Measurements from ENCODE around the gene PAQR5.
"Not testable (repeated sequence)": the region's sequence is repeated elsewhere in the genome, so short reads cannot be mapped to it uniquely, and the experiment has no call there.

The PAQR5 gene

GRCh38 chr15:69439623-69440022 is 140.9 kb downstream of the PAQR5 start:
- Histone ChIP-seq H3K36me3 (ENCODE audit: insufficient read depth, low read length) (peaks cover 34% of the 10 kb centered on the region), H3K9ac (ENCODE audit: low read depth, low read length) (no peak overlapping the region), H3K9me3 (ENCODE audit: control insufficient read depth, insufficient read depth, low read length) (no peaks in the 10 kb centered on the region), H3K4me1 (ENCODE audit: insufficient read depth, low read length) (no peaks in the 10 kb centered on the region)

DNA sequence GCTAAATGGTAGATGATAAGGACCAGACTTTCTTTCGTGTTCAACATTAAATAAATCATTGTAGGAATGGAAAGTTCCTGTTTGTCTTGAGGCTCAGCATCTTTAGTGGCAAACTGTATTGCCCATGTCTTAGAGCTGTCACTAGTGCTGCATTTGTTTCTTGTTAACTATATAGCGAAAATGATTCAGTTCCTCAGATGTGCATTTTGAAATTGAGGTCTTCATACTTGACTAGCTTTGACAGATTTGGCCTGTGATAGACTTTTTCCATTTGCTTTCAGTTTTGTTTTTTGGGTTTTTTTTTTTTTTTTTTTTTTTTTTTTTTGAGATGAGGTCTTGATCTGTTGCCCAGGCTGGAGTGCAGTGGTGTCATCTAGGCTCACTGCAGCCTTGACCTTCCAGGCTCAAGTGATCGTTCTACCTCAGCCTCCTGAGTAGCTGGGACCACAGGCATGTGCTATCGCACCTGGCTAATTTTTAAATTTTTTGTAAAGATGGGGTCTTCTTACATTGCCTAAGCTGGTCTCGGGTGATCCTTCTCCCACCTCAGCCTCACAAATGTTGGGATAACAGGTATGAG is 144.4 kb downstream of the PAQR5 start:
- Histone ChIP-seq H3K36me3 (ENCODE audit: insufficient read depth, low read length) (peaks cover 48% of the 10 kb centered on the region), H3K4me1 (ENCODE audit: insufficient read depth, low read length) (no peaks in the 10 kb centered on the region), H3K9ac (ENCODE audit: low read depth, low read length) (no peak overlapping the region), H3K9me3 (ENCODE audit: control insufficient read depth, insufficient read depth, low read length) (no peaks in the 10 kb centered on the region)

DNA sequence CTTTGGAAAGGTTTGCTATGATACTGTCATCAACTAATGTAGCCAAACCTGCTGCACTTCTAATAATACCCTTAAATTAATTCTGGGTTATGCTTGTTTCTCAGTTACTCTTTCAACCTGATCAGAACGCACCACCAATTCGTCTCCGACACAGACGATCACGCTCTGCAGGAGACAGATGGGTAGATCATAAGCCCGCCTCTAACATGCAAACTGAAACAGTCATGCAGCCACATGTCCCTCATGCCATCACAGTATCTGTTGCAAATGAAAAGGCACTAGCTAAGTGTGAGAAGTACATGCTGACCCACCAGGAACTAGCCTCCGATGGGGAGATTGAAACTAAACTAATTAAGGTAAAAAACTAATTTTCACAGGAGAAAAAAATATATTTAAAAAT is 146.0 kb downstream of the PAQR5 start:
- Histone ChIP-seq H3K9ac (ENCODE audit: low read depth, low read length) (no peak overlapping the region), H3K36me3 (ENCODE audit: insufficient read depth, low read length) (peaks cover 35% of the 10 kb centered on the region), H3K9me3 (ENCODE audit: control insufficient read depth, insufficient read depth, low read length) (no peaks in the 10 kb centered on the region), H3K4me1 (ENCODE audit: insufficient read depth, low read length) (no peaks in the 10 kb centered on the region)

DNA sequence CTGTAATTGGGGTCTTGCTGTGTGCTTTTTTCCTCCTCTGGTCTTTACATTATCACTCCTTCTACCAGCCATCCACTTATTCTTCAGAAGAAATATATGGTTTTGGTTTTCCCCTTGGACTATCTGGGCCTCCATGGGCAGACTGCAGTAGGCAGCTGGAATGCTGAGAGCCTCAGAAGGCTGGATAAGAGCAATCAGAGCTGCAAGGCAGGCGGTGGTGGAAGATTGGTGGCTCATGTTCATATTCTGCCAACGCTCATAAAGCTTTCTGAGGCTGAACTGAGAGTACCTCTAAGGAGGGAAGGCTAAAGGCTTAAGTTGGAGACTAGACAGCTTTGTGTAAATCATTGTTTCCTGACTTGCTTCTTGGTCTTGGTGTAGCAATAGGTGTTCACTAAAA is 148.2 kb downstream of the PAQR5 start:
- no peaks in the 10 kb centered on the region for H3K4me1 ChIP-seq (ENCODE audit: insufficient read depth, low read length)
- peaks cover 24% of the 10 kb centered on the region for H3K36me3 ChIP-seq (ENCODE audit: insufficient read depth, low read length)
- no peaks in the 10 kb centered on the region for H3K9me3 ChIP-seq (ENCODE audit: control insufficient read depth, insufficient read depth, low read length)
- no peak overlapping the region for H3K9ac ChIP-seq (ENCODE audit: low read depth, low read length)

DNA sequence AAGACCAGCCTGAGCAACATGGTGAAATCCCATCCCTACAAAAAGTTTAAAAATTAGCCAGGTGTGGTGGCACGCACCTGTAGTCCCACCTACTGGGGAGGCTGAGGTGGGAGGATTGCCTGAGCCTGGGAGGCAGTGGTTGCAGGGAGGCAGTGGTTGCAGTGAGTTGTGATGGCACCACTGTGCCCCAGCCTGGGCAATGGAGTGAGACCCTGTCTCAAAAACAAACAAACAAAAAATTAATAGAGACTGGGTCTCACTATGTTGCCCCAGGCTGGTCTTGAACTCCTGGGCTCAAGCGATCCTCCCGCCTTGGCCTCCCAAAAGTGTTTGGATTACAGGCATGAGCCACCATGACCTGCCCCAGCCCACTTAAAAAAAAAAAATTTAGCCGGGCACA is 151.5 kb downstream of the PAQR5 start:
- H3K9ac ChIP-seq (ENCODE audit: low read depth, low read length); H3K4me1 ChIP-seq (ENCODE audit: insufficient read depth, low read length); H3K9me3 ChIP-seq (ENCODE audit: control insufficient read depth, insufficient read depth, low read length): not testable (repeated sequence)
- H3K36me3 ChIP-seq (ENCODE audit: insufficient read depth, low read length) = peaks cover 25% of the 10 kb centered on the region

DNA sequence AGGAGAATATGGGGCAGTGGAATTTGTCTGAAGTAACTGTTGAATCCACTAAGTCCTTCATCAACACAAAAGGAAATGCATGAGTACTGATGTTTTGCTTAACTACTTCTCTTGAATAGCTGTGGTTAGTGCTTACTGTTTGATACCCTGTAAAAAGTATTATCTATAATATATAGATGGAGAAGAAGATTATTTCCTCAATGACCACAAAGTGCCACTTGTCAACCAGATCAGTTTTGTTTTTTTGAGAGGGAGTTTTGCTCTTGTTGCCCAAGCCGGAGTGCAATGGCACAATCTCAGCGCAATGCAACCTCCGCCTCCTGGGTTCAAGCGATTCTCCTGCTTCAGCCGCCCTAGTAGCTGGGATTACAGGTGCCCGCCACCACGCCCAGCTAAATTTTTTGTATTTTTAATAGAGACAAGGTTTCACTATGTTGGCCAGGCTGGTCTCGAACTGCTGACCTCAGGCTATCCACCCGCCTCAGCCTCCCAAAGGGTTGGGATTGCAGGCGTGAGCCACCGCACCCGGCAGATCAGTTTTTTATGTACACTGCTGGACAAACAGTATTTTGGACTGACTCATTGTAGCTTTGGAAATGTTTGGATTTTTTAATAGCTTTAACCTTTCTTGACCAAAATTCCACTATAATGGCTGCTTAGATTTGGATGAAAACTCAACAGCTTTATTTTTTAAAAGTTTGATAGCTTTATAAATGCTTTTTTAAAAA is 152.4 kb downstream of the PAQR5 start:
- Histone ChIP-seq H3K4me1 (ENCODE audit: insufficient read depth, low read length) (peaks cover 5% of the 10 kb centered on the region; the same call in 1 of the 2 replicates), H3K9ac (ENCODE audit: low read depth, low read length) (peak overlapping the region; percentile 92; the same call in 1 of the 2 replicates), H3K36me3 (ENCODE audit: insufficient read depth, low read length) (peaks cover 26% of the 10 kb centered on the region), H3K9me3 (ENCODE audit: control insufficient read depth, insufficient read depth, low read length) (no peaks in the 10 kb centered on the region)

- no peaks in the 10 kb centered on the region for H3K9me3 ChIP-seq (ENCODE audit: control insufficient read depth, insufficient read depth, low read length)
- H3K36me3 ChIP-seq (ENCODE audit: insufficient read depth, low read length) = peaks cover 25% of the 10 kb centered on the region
These were observed 153.4 kb downstream of the PAQR5 start for GRCh38 chr15:69451951-69452691.

GRCh38 chr15:69452692-69453521 is 154.2 kb downstream of the PAQR5 start, which contains the start of gene RPLP1:
RPLP1 (plus strand) TSS chr15:69452818; CDS start chr15:69452949, 131 bp downstream.
- Histone ChIP-seq H3K9me3 (ENCODE audit: control insufficient read depth, insufficient read depth, low read length) (no peaks in the 10 kb centered on the region), H3K36me3 (ENCODE audit: insufficient read depth, low read length) (peaks cover 27% of the 10 kb centered on the region), H3K9ac (ENCODE audit: low read depth, low read length) (peak within 1 kb of the TSS; percentile 92), H3K4me1 (ENCODE audit: insufficient read depth, low read length) (peaks cover 5% of the 10 kb centered on the region; the same call in 1 of the 2 replicates)

More at GRCh38 chr15:69451951-69452691, 153.4 kb downstream of the PAQR5 start:
- H3K4me1 ChIP-seq (ENCODE audit: insufficient read depth, low read length) = peaks cover 5% of the 10 kb centered on the region; the same call in 1 of the 2 replicates
- peak overlapping the region; percentile 92 for H3K9ac ChIP-seq (ENCODE audit: low read depth, low read length)

DNA sequence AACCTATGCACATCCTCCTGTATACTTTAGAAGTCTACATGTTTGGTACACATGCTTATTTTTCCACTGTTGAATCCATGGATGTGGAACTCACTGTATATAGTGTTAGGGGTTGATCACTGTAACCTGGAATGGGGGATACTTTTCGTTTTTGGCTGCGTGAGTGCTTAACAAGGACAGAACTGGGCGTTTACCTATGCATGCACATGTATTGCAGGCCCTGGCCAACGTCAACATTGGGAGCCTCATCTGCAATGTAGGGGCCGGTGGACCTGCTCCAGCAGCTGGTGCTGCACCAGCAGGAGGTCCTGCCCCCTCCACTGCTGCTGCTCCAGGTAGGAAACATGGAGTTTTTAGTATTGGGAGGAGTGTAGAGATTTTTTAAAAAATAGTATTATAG is 156.2 kb downstream of the PAQR5 start:
- H3K9ac ChIP-seq (ENCODE audit: low read depth, low read length) = no peak overlapping the region
- peaks cover 5% of the 10 kb centered on the region; the same call in 1 of the 2 replicates for H3K4me1 ChIP-seq (ENCODE audit: insufficient read depth, low read length)
- peaks cover 28% of the 10 kb centered on the region for H3K36me3 ChIP-seq (ENCODE audit: insufficient read depth, low read length)
- H3K9me3 ChIP-seq (ENCODE audit: control insufficient read depth, insufficient read depth, low read length) = no peaks in the 10 kb centered on the region

DNA sequence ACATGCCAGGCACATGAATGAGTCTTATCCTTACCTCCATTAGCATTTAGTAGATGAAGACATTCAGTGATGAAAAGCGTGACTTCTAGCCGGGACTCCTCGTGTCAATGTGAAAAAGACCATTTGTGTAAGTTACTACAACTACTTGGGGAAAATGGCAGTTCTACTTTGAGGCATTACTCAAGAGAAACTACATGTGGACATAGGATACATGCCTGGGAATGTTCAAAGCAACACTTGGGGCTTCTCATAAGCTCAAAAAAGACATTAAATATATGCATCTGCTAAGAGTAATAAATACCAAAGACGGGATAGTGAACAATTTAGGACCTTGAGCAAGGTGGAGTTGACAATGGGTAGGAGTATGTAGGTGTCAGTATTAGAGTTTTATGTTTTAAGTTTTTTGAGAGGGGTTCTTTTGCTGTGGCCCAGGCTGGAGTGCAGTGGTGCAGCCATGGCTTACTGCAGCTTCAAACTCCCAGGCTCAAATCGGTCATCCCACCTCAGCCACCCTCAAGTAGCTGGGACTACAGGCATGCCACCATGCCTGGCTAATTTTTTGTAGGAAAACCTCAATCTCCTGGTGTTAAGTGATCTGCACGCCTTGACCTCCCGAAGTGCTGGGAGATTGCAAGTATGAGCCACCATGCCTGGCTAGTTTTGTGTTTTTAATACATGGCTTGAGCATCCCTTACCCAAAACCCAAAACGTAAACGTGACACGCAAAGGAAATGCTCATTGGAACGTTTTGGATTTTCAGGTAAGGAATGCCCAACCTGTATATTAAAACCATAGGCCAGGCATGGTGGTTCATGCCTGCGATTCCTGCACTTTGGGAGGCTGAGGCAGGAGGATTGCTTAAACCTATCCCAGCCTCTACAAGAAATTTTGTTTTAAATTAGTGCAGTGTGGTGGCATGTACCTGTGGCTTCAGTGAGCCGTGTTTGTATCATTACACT is 157.8 kb downstream of the PAQR5 start:
- Histone ChIP-seq H3K4me1 (ENCODE audit: insufficient read depth, low read length) (peaks cover 5% of the 10 kb centered on the region; the same call in 1 of the 2 replicates), H3K9me3 (ENCODE audit: control insufficient read depth, insufficient read depth, low read length) (no peaks in the 10 kb centered on the region), H3K36me3 (ENCODE audit: insufficient read depth, low read length) (peaks cover 28% of the 10 kb centered on the region), H3K9ac (ENCODE audit: low read depth, low read length) (no peak overlapping the region)
